Measurements from ENCODE around the gene TC2N.

GRCh38 chr14:91843437-91843836 is 23.9 kb downstream of the TC2N start:
- no peak for TF ChIP-seq CTCF (IDR thresholded peaks at IDR 0.05; ENCODE audit: insufficient read depth, low read depth, low read length)
- no peak for TF ChIP-seq EZH2 (IDR thresholded peaks at IDR 0.05; ENCODE audit: insufficient read depth, low read length)

Data from astrocyte (in vitro differentiated cells and primary cell).